SK-N-MC (cell line): ENCODE data around the gene TMEM115.

Source experiments
- EZH2 ChIP-seq: fragments of 200-600 bp; sonication (generic); IDR thresholded peaks from one replicate; pipeline ENCODE4 v1.6.1; 2017; ENCODE audit warnings: antibody characterized with exemption
- FOXP2 ChIP-seq: optimal IDR thresholded peaks from 2 replicates; pipeline ENCODE3; 2011; ENCODE audit warnings: mild to moderate bottlenecking, moderate library complexity; ENCODE audit not compliant: insufficient read depth; ENCODE audit errors: extremely low read length, control extremely low read depth
- POLR2AphosphoS5 ChIP-seq: IDR thresholded peaks from 2 replicates; pipeline ENCODE4 v1.6.1; 2012; ENCODE audit warnings: mild to moderate bottlenecking, low read depth, low read length, borderline replicate concordance

GRCh38 chr3:50322386-50323091, 36.8 kb downstream of the TMEM115 start, which contains the start of gene HYAL2:
- TF ChIP-seq FOXP2: no peak
- TF ChIP-seq EZH2: no peak
- no peak for TF ChIP-seq POLR2AphosphoS5
